NT2/D1 (cell line): ENCODE results near the gene U2SURP.

Experiments used
- YY1 ChIP-seq: IDR thresholded peaks from 2 replicates; pipeline ENCODE4 v1.6.1; 2011; ENCODE audit not compliant: insufficient read length, insufficient read depth
- ZNF274 ChIP-seq: IDR thresholded peaks from 2 replicates; pipeline ENCODE4 v1.6.1; 2011; ENCODE audit warnings: mild to moderate bottlenecking, low read depth, low read length

DNA sequence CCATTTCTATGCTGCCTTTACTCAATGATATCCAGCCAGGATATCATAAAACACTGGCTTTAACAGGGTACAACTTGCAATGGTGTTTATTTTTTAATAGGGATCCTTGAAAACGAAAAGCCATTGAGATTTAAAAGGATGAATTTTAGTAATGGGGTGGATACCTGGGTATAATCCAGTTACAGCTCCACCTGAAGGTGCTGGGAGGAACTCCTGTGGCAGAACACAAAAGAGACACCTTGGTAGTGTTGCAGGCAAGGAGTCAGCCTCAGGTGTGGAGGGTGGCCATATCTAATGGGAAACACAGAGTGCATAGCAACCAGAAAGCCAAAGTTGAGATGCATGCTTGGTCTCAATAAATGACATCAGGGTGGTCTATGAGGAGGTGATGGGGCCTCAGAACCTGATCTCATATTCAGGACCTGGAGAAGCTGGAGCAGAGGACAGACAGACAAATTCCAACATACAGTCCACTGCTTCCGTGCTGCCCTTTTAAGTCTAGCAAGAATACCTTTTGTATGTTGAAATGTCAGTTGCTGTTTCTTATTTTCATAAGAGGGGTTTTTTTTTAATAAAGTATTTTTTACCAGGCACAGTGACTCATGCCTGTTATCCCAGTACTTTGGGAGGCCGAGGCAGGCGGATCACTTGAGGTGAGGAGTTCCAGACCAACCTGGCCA lies 25.9 kb upstream of the U2SURP start:
- TF ChIP-seq YY1 = no peak
- TF ChIP-seq ZNF274 = no peak
